MM.1S (cell line): ENCODE measurements around the gene GAS7.

ENCODE experiments used
- DNase-seq: peaks from one replicate; pipeline ENCODE4 v3.0.0-alpha.2; 2015
- H2AFZ ChIP-seq: fragments of 300-600 bp; sonication (generic); 2 replicates; pipeline ENCODE4 v1.6.0; 2016; ENCODE audit warnings: antibody characterized with exemption, low read length
- H3F3A ChIP-seq: fragments of 300-600 bp; sonication (generic); 2 replicates; pipeline ENCODE4 v1.6.1; 2016; ENCODE audit warnings: mild to moderate bottlenecking, antibody characterized with exemption, low read length, moderate library complexity, mixed read lengths; ENCODE audit not compliant: insufficient read depth
- H3K27ac ChIP-seq: fragments of 300-600 bp; sonication (generic); 2 replicates; pipeline ENCODE4 v1.5.1; 2016; ENCODE audit warnings: mild to moderate bottlenecking, low read length
- H3K27me3 ChIP-seq: fragments of 300-600 bp; sonication (generic); replicated peaks from 2 replicates; pipeline ENCODE4 v1.6.0; 2016; ENCODE audit warnings: low read length; ENCODE audit not compliant: insufficient read depth
- H3K36me3 ChIP-seq: fragments of 300-600 bp; sonication (generic); replicated peaks from 2 replicates; pipeline ENCODE4 v1.6.1; 2016; ENCODE audit warnings: mild to moderate bottlenecking, low read length, mixed read lengths; ENCODE audit not compliant: insufficient read depth
- H3K4me1 ChIP-seq: fragments of 300-600 bp; sonication (generic); 2 replicates; pipeline ENCODE4 v1.6.1; 2016; ENCODE audit warnings: low read length, mixed read lengths
- H3K4me2 ChIP-seq: fragments of 300-600 bp; sonication (generic); 2 replicates; pipeline ENCODE4 v1.6.0; 2016; ENCODE audit warnings: low read depth, low read length
- H3K4me3 ChIP-seq: fragments of 300-600 bp; sonication (generic); 2 replicates; pipeline ENCODE4 v1.5.1; 2016; ENCODE audit warnings: low read length, mixed read lengths
- H3K79me2 ChIP-seq: fragments of 300-600 bp; sonication (generic); 2 replicates; pipeline ENCODE4 v1.6.1; 2016; ENCODE audit warnings: mixed run types, low read length, mixed read lengths
- H3K9ac ChIP-seq: fragments of 300-600 bp; sonication (generic); 2 replicates; pipeline ENCODE4 v1.6.1; 2016; ENCODE audit warnings: low read length, mixed read lengths
- H3K9me2 ChIP-seq: fragments of 300-600 bp; sonication (generic); replicated peaks from 2 replicates; pipeline ENCODE4 v1.6.1; 2016; ENCODE audit warnings: mild to moderate bottlenecking, low read length, mixed read lengths; ENCODE audit not compliant: insufficient read depth
- H3K9me3 ChIP-seq: fragments of 300-600 bp; sonication (generic); replicated peaks from 2 replicates; pipeline ENCODE4 v1.6.1; 2016; ENCODE audit warnings: mild to moderate bottlenecking, low read length, mixed read lengths; ENCODE audit not compliant: insufficient read depth
- H4K20me1 ChIP-seq: fragments of 300-600 bp; sonication (generic); 2 replicates; pipeline ENCODE4 v1.6.1; 2016; ENCODE audit warnings: mild to moderate bottlenecking, low read length, moderate library complexity, mixed read lengths; ENCODE audit not compliant: insufficient read depth
- CTCF ChIP-seq: fragments of 300-600 bp; sonication (generic); IDR thresholded peaks from 2 replicates; pipeline ENCODE4 v1.5.1; 2016; ENCODE audit warnings: antibody characterized with exemption, low read length, mixed read lengths
- EZH2 ChIP-seq: fragments of 300-600 bp; sonication (generic); optimal IDR thresholded peaks from 2 replicates; pipeline ENCODE3; 2017; ENCODE audit warnings: low read depth, mild to moderate bottlenecking, antibody characterized with exemption, low read length, mixed read lengths
- EZH2phosphoT487 ChIP-seq: fragments of 300-600 bp; sonication (generic); IDR thresholded peaks from 2 replicates; pipeline ENCODE4 v1.6.1; 2018; ENCODE audit warnings: antibody characterized with exemption, low read length

Gene GAS7

DNA sequence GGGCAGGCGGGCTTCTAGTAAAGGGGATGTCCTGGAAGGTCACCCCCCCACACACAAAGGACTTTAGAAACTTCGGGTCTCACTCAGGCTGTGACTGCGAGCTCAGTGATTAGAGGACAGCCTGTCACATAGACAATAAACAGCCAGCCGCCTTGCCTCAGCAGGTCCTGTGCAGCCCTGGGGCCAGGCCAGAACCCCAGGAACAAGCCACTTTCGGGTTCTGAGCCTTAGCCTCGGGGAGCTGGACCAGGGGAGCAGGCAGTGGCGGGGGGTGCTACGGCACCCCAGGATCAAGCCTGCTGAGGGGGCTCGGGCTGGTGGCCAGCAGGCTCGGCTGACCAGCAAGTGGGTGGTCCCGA is 1.1 kb downstream of the GAS7 start:
- no peak overlapping the region for H2AFZ ChIP-seq
- H3K9me2 ChIP-seq: no peaks in the 10 kb centered on the region
- no peak for TF ChIP-seq CTCF
- TF ChIP-seq EZH2phosphoT487: no peak
- no peak for TF ChIP-seq EZH2
- no peaks in the 10 kb centered on the region for H3K79me2 ChIP-seq
- H3K4me1 ChIP-seq: no peaks in the 10 kb centered on the region
- no peak overlapping the region for H3K4me3 ChIP-seq
- no peaks in the 10 kb centered on the region for H3K36me3 ChIP-seq
- no peaks in the 10 kb centered on the region for H3F3A ChIP-seq
- no peak overlapping the region for H3K4me2 ChIP-seq
- H3K9me3 ChIP-seq: no peaks in the 10 kb centered on the region
- H3K27me3 ChIP-seq: no peaks in the 10 kb centered on the region
- no peaks in the 10 kb centered on the region for H4K20me1 ChIP-seq
- H3K27ac ChIP-seq: no peak overlapping the region
- DNase-seq: no peak
- H3K9ac ChIP-seq: no peak overlapping the region

- no peak overlapping the region for H2AFZ ChIP-seq
- no peaks in the 10 kb centered on the region for H4K20me1 ChIP-seq
- H3K27ac ChIP-seq: no peak overlapping the region
- no peaks in the 10 kb centered on the region for H3K27me3 ChIP-seq
- H3K4me1 ChIP-seq: no peaks in the 10 kb centered on the region
- no peaks in the 10 kb centered on the region for H3K79me2 ChIP-seq
- no peaks in the 10 kb centered on the region for H3K36me3 ChIP-seq
- H3F3A ChIP-seq: no peaks in the 10 kb centered on the region
- TF ChIP-seq CTCF: no peak
- no peak for TF ChIP-seq EZH2phosphoT487
- TF ChIP-seq EZH2: no peak
- no peak for DNase-seq
- no peak overlapping the region for H3K4me3 ChIP-seq
- no peak overlapping the region for H3K4me2 ChIP-seq
- H3K9ac ChIP-seq: no peak overlapping the region
- no peaks in the 10 kb centered on the region for H3K9me2 ChIP-seq
- H3K9me3 ChIP-seq: no peaks in the 10 kb centered on the region
Observed at GRCh38 chr17:10196941-10197340, 1.5 kb downstream of the GAS7 start.

- Histone ChIP-seq H4K20me1 (no peaks in the 10 kb centered on the region), H3K36me3 (no peaks in the 10 kb centered on the region), H3K9me3 (no peaks in the 10 kb centered on the region), H3K9me2 (no peaks in the 10 kb centered on the region), H3K79me2 (no peaks in the 10 kb centered on the region), H2AFZ (no peak overlapping the region), H3K27me3 (no peaks in the 10 kb centered on the region), H3K9ac (no peak overlapping the region), H3K4me1 (no peaks in the 10 kb centered on the region), H3K27ac (no peak overlapping the region), H3K4me3 (no peak overlapping the region), H3K4me2 (no peak overlapping the region), H3F3A (no peaks in the 10 kb centered on the region)
- TF ChIP-seq EZH2phosphoT487 (no peak), CTCF (no peak), EZH2 (no peak)
- no peak for DNase-seq
Observed at GRCh38 chr17:10196384-10196895, 2.0 kb downstream of the GAS7 start.
